ENCODE results near the gene HOMER3. TPM values are rescaled to one million over a fixed set of nuclear protein-coding genes. Genes with fewer than 3 reads are reported as not detected.
"Not testable (repeated sequence)": the region's sequence is repeated elsewhere in the genome, so short reads cannot be mapped to it uniquely, and the experiment has no call there.

Gene HOMER3
- total and polyA plus RNA-seq, 11 donors, result 13.6 to 36.8 (median 20.8) TPM

GRCh38 chr19:18955042-18955441 is 14.0 kb upstream of the HOMER3 start:
- 94 to 96% (median 95%) methylated on average over 2 of the region's 2 CpGs for WGBS, 4 donors
- DNase-seq (no peak), ATAC-seq (no peak)
- Histone ChIP-seq H3K36me3 (no peaks in the 10 kb centered on the region), H3K27ac (no peak overlapping the region), H3K4me3 (no peak overlapping the region), H3K4me1 (no peaks in the 10 kb centered on the region), H3K9me3 (no peaks in the 10 kb centered on the region), H3K27me3 (no peaks in the 10 kb centered on the region)
- intact Hi-C loops (cut with DNase I), result no loop called here
- TF ChIP-seq POLR2A (IDR thresholded peaks at IDR 0.05), result no peak
- TF ChIP-seq, protein P1, sequence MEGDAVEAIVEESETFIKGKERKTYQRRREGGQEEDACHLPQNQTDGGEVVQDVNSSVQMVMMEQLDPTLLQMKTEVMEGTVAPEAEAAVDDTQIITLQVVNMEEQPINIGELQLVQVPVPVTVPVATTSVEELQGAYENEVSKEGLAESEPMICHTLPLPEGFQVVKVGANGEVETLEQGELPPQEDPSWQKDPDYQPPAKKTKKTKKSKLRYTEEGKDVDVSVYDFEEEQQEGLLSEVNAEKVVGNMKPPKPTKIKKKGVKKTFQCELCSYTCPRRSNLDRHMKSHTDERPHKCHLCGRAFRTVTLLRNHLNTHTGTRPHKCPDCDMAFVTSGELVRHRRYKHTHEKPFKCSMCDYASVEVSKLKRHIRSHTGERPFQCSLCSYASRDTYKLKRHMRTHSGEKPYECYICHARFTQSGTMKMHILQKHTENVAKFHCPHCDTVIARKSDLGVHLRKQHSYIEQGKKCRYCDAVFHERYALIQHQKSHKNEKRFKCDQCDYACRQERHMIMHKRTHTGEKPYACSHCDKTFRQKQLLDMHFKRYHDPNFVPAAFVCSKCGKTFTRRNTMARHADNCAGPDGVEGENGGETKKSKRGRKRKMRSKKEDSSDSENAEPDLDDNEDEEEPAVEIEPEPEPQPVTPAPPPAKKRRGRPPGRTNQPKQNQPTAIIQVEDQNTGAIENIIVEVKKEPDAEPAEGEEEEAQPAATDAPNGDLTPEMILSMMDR (IDR thresholded peaks at IDR 0.05), result no peak

DNA sequence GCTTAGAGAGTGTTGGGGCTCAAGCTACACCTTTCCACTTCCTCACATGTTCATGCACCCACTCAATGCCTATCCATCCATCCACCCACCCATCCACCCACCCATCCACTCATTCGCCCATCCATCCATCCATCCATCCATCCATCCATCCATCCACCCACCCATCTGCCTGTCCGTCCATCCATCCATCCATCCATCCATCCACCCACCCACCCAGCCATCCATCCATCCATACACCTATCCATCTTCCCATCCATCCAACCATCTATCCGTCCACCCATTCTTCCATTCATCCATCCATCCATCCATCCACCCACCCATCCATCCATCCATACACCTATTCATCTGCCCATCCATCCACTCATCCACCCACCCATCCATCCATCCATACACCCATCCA is 13.1 kb upstream of the HOMER3 start:
- H3K4me1 ChIP-seq, result no peaks in the 10 kb centered on the region
- H3K27ac ChIP-seq, result no peak overlapping the region
- no peak for DNase-seq
- 84 to 94% (median 89%) methylated on average over 3 of the region's 3 CpGs for WGBS, 4 donors
- H3K4me3 ChIP-seq, result no peak overlapping the region
- no peaks in the 10 kb centered on the region for H3K27me3 ChIP-seq
- no peaks in the 10 kb centered on the region for H3K36me3 ChIP-seq
- intact Hi-C loops (cut with DNase I), result no loop called here
- TF ChIP-seq, protein P1 (IDR thresholded peaks at IDR 0.05), result no peak
- TF ChIP-seq POLR2A (IDR thresholded peaks at IDR 0.05), result no peak
- H3K9me3 ChIP-seq, result no peaks in the 10 kb centered on the region
- ATAC-seq, result no peak

DNA sequence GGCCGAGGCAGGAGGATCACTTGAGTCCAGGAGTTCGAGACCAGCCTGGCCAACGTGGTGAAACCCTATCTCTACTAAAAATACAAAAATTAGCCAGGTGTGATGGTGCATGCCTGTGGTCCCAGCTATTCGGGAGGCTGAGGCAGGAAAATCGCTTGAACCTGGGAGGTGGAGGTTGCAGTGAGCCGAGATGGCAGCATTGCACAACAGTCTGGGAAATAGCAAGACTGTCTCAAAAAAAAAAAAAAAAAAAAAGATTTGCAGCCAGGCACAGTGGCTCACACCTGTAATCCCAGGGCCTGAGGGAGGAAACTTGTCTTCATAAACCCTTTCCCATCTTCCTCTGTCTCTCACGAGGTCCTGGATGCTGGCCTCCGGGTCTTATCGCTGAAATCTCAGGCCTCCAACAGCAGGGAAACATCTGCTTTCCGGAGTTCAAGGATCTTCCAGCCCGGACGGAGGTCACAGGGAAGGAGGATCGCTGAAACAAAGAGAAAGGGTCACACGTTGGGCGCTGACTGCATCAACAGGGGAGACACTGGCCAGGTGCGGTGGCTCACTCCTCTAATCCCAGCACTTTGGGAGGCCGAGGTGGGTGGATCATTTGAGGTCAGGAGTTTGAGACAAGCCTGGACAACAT is 11.5 kb upstream of the HOMER3 start:
- intact Hi-C loops (cut with DNase I); H3K36me3 ChIP-seq; H3K27me3 ChIP-seq; H3K9me3 ChIP-seq; DNase-seq; H3K4me3 ChIP-seq; H3K27ac ChIP-seq; H3K4me1 ChIP-seq: not testable (repeated sequence)
- WGBS, 4 donors, result 46 to 62% (median 52%) methylated on average over 17 of the region's 17 CpGs
- peak in 1 of 4 donors; percentile 37 for ATAC-seq

DNA sequence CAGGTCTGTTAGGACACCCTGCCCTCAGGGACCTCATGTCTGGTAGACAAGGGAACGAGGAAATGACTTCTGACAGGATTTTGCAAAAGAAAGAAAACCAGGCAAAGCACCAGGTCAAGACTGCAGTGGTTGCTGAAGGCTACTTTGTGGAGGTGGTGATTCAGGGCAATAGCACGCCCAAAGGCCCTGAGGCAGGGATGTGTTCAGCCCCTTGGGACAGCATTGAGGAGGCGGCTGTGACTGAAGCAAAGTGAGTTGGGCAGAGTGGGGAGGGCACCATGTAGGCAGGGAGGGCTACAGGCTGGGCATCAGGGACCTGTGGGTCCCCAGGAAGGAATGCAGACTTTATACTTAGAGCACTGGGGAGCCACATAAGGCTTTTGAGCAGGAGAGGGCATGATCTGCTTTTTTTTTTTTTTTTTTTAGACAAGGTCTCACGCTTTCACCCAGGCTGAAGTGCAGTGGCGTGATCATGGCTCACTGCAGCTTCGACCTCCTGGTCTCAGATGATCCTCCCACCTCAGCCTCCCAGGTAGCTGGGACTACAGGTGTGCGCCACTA is 10.8 kb upstream of the HOMER3 start:
- no peak for ATAC-seq
- intact Hi-C loops (cut with DNase I), result no loop called here
- TF ChIP-seq, protein P1 (IDR thresholded peaks at IDR 0.05), result no peak
- H3K36me3 ChIP-seq, result no peaks in the 10 kb centered on the region
- H3K9me3 ChIP-seq, result no peaks in the 10 kb centered on the region
- DNase-seq, result no peak
- 89 to 92% (median 91%) methylated on average over 7 of the region's 7 CpGs for WGBS, 4 donors
- no peaks in the 10 kb centered on the region for H3K4me1 ChIP-seq
- H3K4me3 ChIP-seq, result no peak overlapping the region
- H3K27ac ChIP-seq, result no peak overlapping the region
- H3K27me3 ChIP-seq, result no peaks in the 10 kb centered on the region

DNA sequence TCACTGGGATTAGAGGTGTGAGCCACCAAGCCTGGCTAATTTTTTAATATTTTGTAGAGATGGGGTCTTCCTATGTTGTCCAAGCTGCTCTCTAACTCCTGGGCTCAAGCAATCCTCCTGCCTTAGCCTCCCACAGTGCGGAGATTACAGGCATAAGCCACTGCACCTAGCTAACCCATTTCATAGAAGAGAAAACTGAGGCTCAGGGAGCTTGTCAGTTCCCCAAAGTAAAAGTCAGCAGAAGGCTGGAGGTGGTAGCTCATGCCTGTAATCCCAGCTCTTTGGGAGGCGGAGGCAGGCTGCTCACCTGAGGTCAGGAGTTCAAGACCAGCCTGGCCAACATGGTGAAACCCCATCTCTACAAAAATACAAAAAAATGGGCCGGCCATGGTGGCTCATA is 8.8 kb upstream of the HOMER3 start:
- no peak for TF ChIP-seq POLR2A (IDR thresholded peaks at IDR 0.05)
- TF ChIP-seq, protein P1 (IDR thresholded peaks at IDR 0.05), result no peak
- 92 to 98% (median 93%) methylated on average over 3 of the region's 3 CpGs for WGBS, 4 donors
- Histone ChIP-seq H3K4me3 (no peak overlapping the region), H3K9me3 (no peaks in the 10 kb centered on the region), H3K36me3 (no peaks in the 10 kb centered on the region), H3K27me3 (no peaks in the 10 kb centered on the region), H3K27ac (no peak overlapping the region), H3K4me1 (no peaks in the 10 kb centered on the region)
- ATAC-seq (no peak), DNase-seq (no peak)
- intact Hi-C loops (cut with DNase I), result no loop called here

Measured in heart left ventricle (tissue), 16 donors.